SJCRH30 (cell line): ENCODE results near the gene GK2. TPM values are rescaled to one million over a fixed set of nuclear protein-coding genes. Genes with fewer than 3 reads are reported as not detected.

Experiments
- DNase-seq, 2 experiments: peaks; one replicate each; pipeline ENCODE4 v3.0.0-alpha.2; 2015 to 2020
- H3K27ac ChIP-seq: fragments of 250-450 bp; sonication (Bioruptor Pico); 2 replicates; pipeline ENCODE4 v1.5.1; 2020; ENCODE audit warnings: mild to moderate bottlenecking, moderate library complexity
- H3K27me3 ChIP-seq: fragments of 250-450 bp; sonication (Bioruptor Pico); 2 replicates; pipeline ENCODE4 v1.5.1; 2020; ENCODE audit warnings: mild to moderate bottlenecking, moderate library complexity
- H3K36me3 ChIP-seq: fragments of 250-450 bp; sonication (Bioruptor Pico); 2 replicates; pipeline ENCODE4 v1.5.1; 2020; ENCODE audit warnings: mild to moderate bottlenecking, moderate library complexity
- H3K4me1 ChIP-seq: fragments of 250-450 bp; sonication (Bioruptor Pico); 2 replicates; pipeline ENCODE4 v1.5.1; 2020; ENCODE audit warnings: mild to moderate bottlenecking, moderate library complexity
- H3K4me3 ChIP-seq: fragments of 250-450 bp; sonication (Bioruptor Pico); 2 replicates; pipeline ENCODE4 v1.5.1; 2020; ENCODE audit warnings: mild to moderate bottlenecking, moderate library complexity
- H3K9me3 ChIP-seq: fragments of 250-450 bp; sonication (Bioruptor Pico); replicated peaks from 2 replicates; pipeline ENCODE4 v1.5.1; 2020; ENCODE audit warnings: mild to moderate bottlenecking, moderate library complexity
- total RNA-seq: library from RNA; depleted of rRNA; stranded (reverse); fragments of >200 nt; shearing (Covaris generic); gene quantifications from 2 replicates; pipeline ENCODE4 v1.2.3, GENCODE V29; 2014; rRNA removed

Gene GK2
- total RNA-seq: not detected in 2 replicates

- H3K27me3 ChIP-seq: no peaks in the 10 kb centered on the region
- DNase-seq: no peak
- no peaks in the 10 kb centered on the region for H3K36me3 ChIP-seq
- no peak within 1 kb of the TSS for H3K27ac ChIP-seq
- H3K9me3 ChIP-seq: no peaks in the 10 kb centered on the region; the same call in 1 of the 2 replicates
- H3K4me3 ChIP-seq: no peak within 1 kb of the TSS
- no peaks in the 10 kb centered on the region for H3K4me1 ChIP-seq
Observed at GRCh38 chr4:79408063-79408462, at the start of gene GK2. Gene GK2 (minus strand): TSS chr4:79408228. CDS start chr4:79408200, 28 bp downstream.

- Histone ChIP-seq H3K27ac (no peak overlapping the region), H3K4me1 (no peaks in the 10 kb centered on the region), H3K4me3 (no peak overlapping the region), H3K36me3 (no peaks in the 10 kb centered on the region), H3K9me3 (no peaks in the 10 kb centered on the region), H3K27me3 (no peaks in the 10 kb centered on the region)
- DNase-seq: no peak
Observed at GRCh38 chr4:79455216-79455615, 47.2 kb upstream of the GK2 start.

GRCh38 chr4:79454656-79455055 lies 46.6 kb upstream of the GK2 start:
- Histone ChIP-seq H3K4me3 (no peak overlapping the region), H3K27ac (no peak overlapping the region), H3K36me3 (no peaks in the 10 kb centered on the region), H3K9me3 (no peaks in the 10 kb centered on the region), H3K4me1 (no peaks in the 10 kb centered on the region), H3K27me3 (no peaks in the 10 kb centered on the region)
- no peak for DNase-seq

- Histone ChIP-seq H3K9me3 (no peaks in the 10 kb centered on the region), H3K27me3 (no peaks in the 10 kb centered on the region), H3K4me3 (no peak overlapping the region), H3K36me3 (no peaks in the 10 kb centered on the region), H3K4me1 (peaks cover 11% of the 10 kb centered on the region), H3K27ac (no peak overlapping the region)
- DNase-seq: no peak
Observed at GRCh38 chr4:79450053-79450452, 42.0 kb upstream of the GK2 start.

GRCh38 chr4:79446145-79446544 lies 38.1 kb upstream of the GK2 start:
- Histone ChIP-seq H3K36me3 (no peaks in the 10 kb centered on the region), H3K4me1 (peaks cover 11% of the 10 kb centered on the region), H3K4me3 (no peak overlapping the region), H3K27ac (no peak overlapping the region), H3K9me3 (no peaks in the 10 kb centered on the region), H3K27me3 (no peaks in the 10 kb centered on the region)
- peak in 1 of 2 experiments; percentile 15 for DNase-seq

GRCh38 chr4:79445371-79445781 lies 37.3 kb upstream of the GK2 start:
- peak; percentile 43 to 77 for DNase-seq
- H3K27ac ChIP-seq: no peak overlapping the region
- H3K4me3 ChIP-seq: no peak overlapping the region
- H3K4me1 ChIP-seq: peaks cover 11% of the 10 kb centered on the region
- H3K9me3 ChIP-seq: no peaks in the 10 kb centered on the region
- H3K27me3 ChIP-seq: peaks cover 3% of the 10 kb centered on the region; the same call in 1 of the 2 replicates
- no peaks in the 10 kb centered on the region for H3K36me3 ChIP-seq

GRCh38 chr4:79442422-79442821 lies 34.4 kb upstream of the GK2 start:
- DNase-seq: no peak
- no peak overlapping the region for H3K27ac ChIP-seq
- H3K4me3 ChIP-seq: no peak overlapping the region
- peaks cover 5% of the 10 kb centered on the region; the same call in 1 of the 2 replicates for H3K27me3 ChIP-seq
- H3K36me3 ChIP-seq: no peaks in the 10 kb centered on the region; the same call in 1 of the 2 replicates
- peaks cover 11% of the 10 kb centered on the region for H3K4me1 ChIP-seq
- H3K9me3 ChIP-seq: peaks cover 6% of the 10 kb centered on the region; the same call in 1 of the 2 replicates

GRCh38 chr4:79439489-79439888 lies 31.5 kb upstream of the GK2 start:
- DNase-seq: no peak
- Histone ChIP-seq H3K36me3 (no peaks in the 10 kb centered on the region; the same call in 1 of the 2 replicates), H3K27me3 (peaks cover 5% of the 10 kb centered on the region; the same call in 1 of the 2 replicates), H3K4me3 (no peak overlapping the region), H3K9me3 (peaks cover 6% of the 10 kb centered on the region; the same call in 1 of the 2 replicates), H3K27ac (no peak overlapping the region), H3K4me1 (no peaks in the 10 kb centered on the region)

GRCh38 chr4:79431839-79432238 lies 23.8 kb upstream of the GK2 start:
- no peaks in the 10 kb centered on the region for H3K36me3 ChIP-seq
- DNase-seq: no peak
- H3K27me3 ChIP-seq: no peaks in the 10 kb centered on the region
- no peaks in the 10 kb centered on the region for H3K4me1 ChIP-seq
- H3K27ac ChIP-seq: no peak overlapping the region
- H3K4me3 ChIP-seq: no peak overlapping the region
- 0 out of 2 replicates have a peak, but pooled peaks cover 3% of the 10 kb centered on the region for H3K9me3 ChIP-seq

- H3K4me1 ChIP-seq: no peaks in the 10 kb centered on the region
- DNase-seq: peak in 1 of 2 experiments; percentile 23
- H3K9me3 ChIP-seq: 0 out of 2 replicates have a peak, but pooled peaks cover 3% of the 10 kb centered on the region
- H3K27ac ChIP-seq: no peak overlapping the region
- no peaks in the 10 kb centered on the region for H3K27me3 ChIP-seq
- H3K36me3 ChIP-seq: no peaks in the 10 kb centered on the region
- H3K4me3 ChIP-seq: no peak overlapping the region
Observed at GRCh38 chr4:79429113-79429903, 21.3 kb upstream of the GK2 start.

GRCh38 chr4:79426989-79427388 lies 19.0 kb upstream of the GK2 start:
- H3K27ac ChIP-seq: no peak overlapping the region
- H3K36me3 ChIP-seq: no peaks in the 10 kb centered on the region
- H3K9me3 ChIP-seq: no peaks in the 10 kb centered on the region
- H3K27me3 ChIP-seq: no peaks in the 10 kb centered on the region
- no peak for DNase-seq
- H3K4me3 ChIP-seq: no peak overlapping the region
- no peaks in the 10 kb centered on the region for H3K4me1 ChIP-seq

GRCh38 chr4:79425586-79425985 lies 17.6 kb upstream of the GK2 start:
- no peaks in the 10 kb centered on the region for H3K9me3 ChIP-seq
- no peak overlapping the region for H3K4me3 ChIP-seq
- no peaks in the 10 kb centered on the region for H3K4me1 ChIP-seq
- no peaks in the 10 kb centered on the region for H3K27me3 ChIP-seq
- no peak overlapping the region for H3K27ac ChIP-seq
- no peaks in the 10 kb centered on the region for H3K36me3 ChIP-seq
- no peak for DNase-seq

GRCh38 chr4:79421483-79421882 lies 13.5 kb upstream of the GK2 start:
- Histone ChIP-seq H3K36me3 (no peaks in the 10 kb centered on the region), H3K4me1 (no peaks in the 10 kb centered on the region), H3K9me3 (no peaks in the 10 kb centered on the region), H3K4me3 (no peak overlapping the region), H3K27ac (no peak overlapping the region), H3K27me3 (no peaks in the 10 kb centered on the region)
- DNase-seq: no peak

GRCh38 chr4:79413886-79414285 lies 5.9 kb upstream of the GK2 start:
- H3K4me1 ChIP-seq: no peaks in the 10 kb centered on the region
- no peak overlapping the region for H3K4me3 ChIP-seq
- no peak for DNase-seq

GRCh38 chr4:79413032-79413885 lies 5.2 kb upstream of the GK2 start:
- Histone ChIP-seq H3K36me3 (no peaks in the 10 kb centered on the region), H3K27ac (no peak overlapping the region), H3K9me3 (no peaks in the 10 kb centered on the region; the same call in 1 of the 2 replicates), H3K4me1 (no peaks in the 10 kb centered on the region), H3K4me3 (no peak overlapping the region), H3K27me3 (no peaks in the 10 kb centered on the region)
- DNase-seq: no peak

More at GRCh38 chr4:79413886-79414285, 5.9 kb upstream of the GK2 start:
- Histone ChIP-seq H3K9me3 (no peaks in the 10 kb centered on the region; the same call in 1 of the 2 replicates), H3K27me3 (no peaks in the 10 kb centered on the region), H3K36me3 (no peaks in the 10 kb centered on the region), H3K27ac (no peak overlapping the region)
